ENCODE measurements around the gene TIAM2.
A peak's percentile ranks its signal among the peaks of the same experiment; 100 is the strongest.
"Not testable (repeated sequence)": the region's sequence is repeated elsewhere in the genome, so short reads cannot be mapped to it uniquely, and the experiment has no call there.

The TIAM2 gene

GRCh38 chr6:155064303-155064702 is 69.2 kb downstream of the TIAM2 start:
- no peak for DNase-seq

DNA sequence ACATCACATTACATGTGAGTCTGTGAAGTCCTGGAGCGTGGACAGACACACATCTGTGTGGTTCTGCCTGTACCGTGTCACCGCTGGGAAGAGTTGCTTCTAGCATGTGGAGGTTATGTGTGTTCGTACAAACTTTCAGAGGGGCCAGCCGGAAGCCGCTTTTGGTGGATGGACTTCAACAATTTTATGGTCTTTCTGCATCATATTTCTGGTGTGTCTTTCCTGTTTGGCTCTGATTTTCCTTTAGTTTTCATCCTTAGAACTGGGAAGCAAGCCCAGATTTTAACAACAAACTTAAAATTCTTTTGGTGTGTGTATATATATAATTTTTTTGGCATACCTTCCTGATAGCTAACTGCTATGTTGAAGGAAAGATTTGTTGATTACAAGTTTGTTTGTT is 71.2 kb downstream of the TIAM2 start:
- DNase-seq = no peak

DNA sequence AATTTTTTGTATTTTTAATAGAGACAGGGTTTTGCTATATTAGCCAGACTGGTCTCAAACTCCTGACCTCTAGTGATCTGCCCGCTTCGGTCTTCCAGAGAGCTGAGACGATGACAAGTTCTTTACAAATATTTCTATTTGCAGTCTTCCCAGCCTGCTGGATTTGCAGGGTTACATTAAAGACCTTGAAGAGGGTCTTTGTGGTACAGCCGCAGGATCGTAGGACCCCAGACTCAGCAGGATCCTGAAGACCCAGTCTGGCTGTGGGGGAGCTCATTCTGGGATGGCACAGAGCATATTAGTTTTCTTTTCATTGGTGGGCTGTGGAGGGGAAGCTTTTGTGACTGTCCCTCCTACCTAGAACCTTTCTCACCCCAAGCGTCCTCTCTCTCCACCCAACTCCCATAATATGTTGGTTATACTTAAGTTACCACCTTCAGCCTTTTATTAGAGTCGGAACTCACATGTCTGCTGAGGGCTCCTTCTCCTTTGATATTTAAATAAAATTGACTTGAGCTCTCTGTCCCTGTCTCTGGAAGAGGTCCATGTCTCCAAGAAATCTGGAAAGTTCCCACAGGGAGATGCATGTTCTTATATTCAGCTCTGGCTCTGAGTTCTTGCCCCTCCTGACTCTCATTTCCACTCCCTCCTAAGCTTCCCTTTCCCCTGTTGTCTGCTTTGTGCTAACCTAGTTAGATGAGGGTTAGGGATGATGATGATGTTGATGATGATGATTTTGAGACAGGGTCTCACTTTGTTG is 72.0 kb downstream of the TIAM2 start:
- no peak for DNase-seq

GRCh38 chr6:155067956-155068615 is 73.0 kb downstream of the TIAM2 start:
- DNase-seq = no peak

DNA sequence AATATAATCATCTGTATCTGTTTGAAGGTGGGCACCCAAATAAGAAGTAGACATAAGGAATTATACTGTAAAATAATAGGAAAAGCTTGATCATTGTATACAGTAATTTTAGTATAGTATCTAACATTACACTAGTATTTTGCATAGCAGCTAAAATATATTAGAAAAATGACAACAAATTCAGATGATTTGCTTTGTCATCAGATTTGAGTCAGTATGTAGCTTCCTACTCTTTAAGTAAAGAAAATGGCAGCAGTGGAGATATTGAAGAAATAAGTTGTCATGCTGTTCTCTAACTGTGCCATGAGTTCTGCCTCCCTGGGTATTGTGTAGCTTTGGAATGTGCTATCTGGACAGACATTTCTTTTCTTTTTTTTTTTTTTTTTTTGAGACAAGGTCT is 74.4 kb downstream of the TIAM2 start:
- no peak for DNase-seq

GRCh38 chr6:155075930-155076695 is 81.0 kb downstream of the TIAM2 start:
- DNase-seq = no peak

DNA sequence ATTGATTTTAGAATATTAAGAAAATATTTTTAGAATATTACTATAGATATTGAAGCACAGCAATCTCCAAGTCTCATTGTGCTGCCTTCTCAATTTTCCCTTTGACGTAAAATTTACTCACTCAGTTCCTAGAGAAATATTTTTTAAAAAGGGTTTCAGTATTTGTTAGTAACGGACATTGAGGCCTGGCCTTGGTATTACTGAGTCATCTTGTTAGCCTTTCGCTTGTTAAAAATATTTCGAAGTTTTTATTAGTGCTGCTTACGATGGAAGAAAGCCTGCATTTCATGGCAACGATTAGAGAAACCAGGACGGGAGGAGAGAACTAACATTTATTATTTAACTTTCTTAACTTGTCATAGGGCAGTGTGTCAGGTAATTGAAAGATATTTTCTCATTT is 82.2 kb downstream of the TIAM2 start:
- DNase-seq = no peak

DNA sequence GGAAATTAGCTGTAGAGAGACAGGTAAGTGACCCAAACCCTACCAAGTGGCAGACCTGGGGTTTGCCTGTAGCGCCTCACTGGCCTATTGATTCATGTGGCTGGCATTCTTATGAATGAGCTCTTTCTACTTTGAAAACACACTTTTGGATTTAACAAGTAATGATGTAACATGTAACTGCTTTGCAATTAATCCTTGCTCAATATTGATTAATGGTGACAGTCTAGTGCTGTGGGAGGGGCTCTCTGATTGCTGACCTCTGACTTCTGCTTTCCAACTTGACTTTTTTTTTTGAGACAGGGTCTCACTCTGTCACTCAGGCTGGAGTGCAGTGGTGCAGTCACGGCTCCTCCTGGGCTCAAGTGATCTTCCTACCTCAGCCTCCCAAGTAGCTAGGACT is 82.7 kb downstream of the TIAM2 start:
- DNase-seq = no peak

GRCh38 chr6:155078331-155078745 is 83.2 kb downstream of the TIAM2 start:
- DNase-seq = no peak

DNA sequence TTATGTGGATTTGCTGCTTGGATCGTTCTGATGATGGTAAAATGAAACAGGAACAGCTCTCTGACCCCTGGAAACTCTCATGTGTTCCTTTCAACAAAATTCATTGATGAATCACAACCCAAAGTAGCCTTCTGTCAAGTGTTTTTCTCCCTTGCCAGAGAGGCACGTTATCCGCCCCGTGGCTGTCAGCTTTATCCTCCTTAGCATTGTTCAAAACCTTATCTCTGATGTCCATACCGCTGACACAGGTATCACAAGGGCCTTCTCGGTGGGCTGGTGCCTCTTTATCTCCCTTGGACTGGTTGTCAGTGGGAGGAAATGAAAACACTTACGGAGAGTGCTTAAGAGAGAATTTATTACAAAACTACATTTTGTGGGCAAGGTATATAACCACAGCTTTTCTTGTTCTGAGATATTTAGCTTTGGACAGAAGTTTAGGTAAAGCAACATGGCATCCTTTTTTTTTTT is 84.9 kb downstream of the TIAM2 start:
- no peak for DNase-seq

DNA sequence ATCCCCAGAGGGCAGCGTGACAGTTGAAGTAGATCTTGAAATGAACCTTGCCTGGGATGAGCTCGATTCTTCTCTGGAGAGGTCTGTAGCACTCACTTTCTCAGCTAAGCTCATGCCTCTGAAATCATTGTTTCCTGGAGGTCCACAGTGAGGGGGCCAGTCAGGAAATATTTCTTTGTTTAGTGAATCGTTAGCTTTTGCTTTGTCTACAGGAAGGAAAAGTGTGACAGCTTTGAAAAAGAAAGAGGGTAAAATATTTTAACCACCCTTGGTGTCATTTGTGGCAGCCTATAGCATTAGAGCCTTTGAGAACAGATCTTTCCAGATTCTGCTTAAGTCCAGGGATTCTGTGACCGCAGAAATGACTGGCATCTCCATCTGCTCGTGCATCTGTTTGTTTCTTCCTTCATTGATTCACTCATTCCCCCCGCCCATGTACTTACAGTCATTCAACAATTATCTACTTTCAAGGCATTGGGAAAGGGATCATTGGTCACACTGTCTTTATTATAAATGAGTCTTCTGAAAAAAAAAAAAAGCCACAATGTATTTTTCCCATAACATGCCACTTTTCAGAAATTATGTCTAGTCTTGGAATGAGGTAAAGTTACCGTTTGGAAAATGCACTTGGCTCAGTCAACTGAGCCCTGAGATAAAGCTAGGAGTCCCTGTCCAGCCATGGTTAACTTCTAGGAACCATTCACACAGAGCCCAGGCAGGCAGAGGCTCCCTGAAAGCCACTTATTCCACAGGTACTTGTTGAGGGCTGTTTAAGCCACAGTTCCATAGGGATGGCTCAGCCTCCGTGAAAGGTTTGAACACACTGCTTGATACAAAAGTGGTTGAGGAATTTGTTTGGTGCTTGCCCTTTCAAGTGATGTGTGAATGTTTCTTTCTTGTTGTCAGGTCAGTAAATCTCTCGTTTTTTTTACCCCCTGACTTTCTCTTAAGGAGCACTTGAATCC is 86.0 kb downstream of the TIAM2 start:
- DNase-seq = no peak

- no peak for DNase-seq
Measured at GRCh38 chr6:155084431-155085123, 89.5 kb downstream of the TIAM2 start.

DNA sequence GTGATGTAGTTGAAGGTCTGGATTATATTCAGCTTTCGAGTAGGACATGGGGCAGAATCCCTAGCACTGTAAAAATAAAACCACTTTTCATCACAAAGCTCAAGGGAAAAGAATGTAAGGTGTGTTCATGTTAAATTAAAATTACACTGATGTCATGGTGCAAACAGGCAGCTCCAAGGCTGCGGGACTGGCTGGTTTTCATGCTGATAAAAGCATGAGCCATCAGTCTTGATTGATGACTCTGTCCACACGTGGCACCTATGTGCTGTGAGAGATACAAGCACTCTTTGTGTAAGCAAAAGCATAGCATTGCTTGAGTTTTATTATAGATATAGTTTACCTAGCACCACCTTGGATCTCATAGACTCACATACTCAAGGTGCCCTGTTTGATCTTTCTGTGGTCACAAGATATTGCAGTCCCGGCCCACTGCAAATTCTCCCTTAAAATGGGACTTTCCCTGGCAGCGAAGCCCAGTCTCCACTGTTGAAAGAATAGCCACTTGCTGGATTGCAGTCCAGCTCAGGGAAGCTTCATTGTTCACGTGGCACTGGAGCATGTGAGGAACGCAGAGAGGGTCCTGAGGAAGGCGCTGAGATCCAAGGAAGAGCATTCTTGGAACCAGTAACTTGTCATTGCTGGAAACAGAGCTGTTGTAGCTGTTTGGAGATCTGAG is 90.6 kb downstream of the TIAM2 start:
- no peak for DNase-seq

GRCh38 chr6:155088856-155089255 is 93.7 kb downstream of the TIAM2 start:
- DNase-seq = no peak

- DNase-seq = no peak
Measured at GRCh38 chr6:155089746-155090145, 94.6 kb downstream of the TIAM2 start.

- no peak for DNase-seq
Measured at GRCh38 chr6:155090166-155090565, 95.1 kb downstream of the TIAM2 start.

GRCh38 chr6:155091756-155092155 is 96.6 kb downstream of the TIAM2 start:
- DNase-seq = no peak

DNA sequence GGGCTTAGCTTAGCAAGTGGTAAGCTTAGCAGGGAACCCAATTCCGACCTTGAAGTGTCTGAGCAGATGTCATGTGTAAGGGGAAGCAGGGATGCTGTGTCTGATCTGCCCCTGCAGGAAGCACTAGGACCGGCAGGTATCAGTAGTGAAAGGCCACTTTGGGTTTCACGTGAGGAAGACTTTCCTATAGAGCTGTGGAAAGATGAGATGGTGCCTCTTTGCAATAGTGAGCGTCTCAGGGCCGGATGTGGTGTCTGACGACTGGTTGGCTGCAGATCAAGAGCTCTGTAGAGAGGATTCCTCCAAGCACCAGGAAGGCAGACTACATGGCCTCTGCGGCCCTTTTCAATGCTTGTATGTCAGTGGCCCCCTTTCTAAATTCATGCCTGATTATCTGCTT is 98.3 kb downstream of the TIAM2 start:
- no peak for DNase-seq

DNA sequence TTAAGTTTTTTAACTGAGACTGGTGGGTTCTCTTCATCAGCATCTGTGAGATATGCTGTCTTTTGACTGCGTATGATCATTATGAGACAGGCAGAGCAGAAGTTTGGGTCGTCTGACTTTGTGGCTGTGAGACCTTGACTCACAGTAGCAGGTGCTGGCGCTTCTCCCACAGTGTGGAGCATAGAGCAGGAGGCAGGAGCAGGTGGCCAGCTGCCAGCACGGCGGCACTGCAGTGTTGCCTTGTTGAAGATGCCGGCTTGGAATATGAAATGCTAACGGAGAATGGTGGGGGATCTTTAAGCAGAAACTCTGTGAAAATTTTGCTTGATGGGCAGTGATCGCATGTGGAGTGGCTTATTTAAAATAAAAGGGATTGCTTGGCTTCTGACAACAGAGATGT is 105.0 kb downstream of the TIAM2 start:
- DNase-seq = peak; percentile 94

DNA sequence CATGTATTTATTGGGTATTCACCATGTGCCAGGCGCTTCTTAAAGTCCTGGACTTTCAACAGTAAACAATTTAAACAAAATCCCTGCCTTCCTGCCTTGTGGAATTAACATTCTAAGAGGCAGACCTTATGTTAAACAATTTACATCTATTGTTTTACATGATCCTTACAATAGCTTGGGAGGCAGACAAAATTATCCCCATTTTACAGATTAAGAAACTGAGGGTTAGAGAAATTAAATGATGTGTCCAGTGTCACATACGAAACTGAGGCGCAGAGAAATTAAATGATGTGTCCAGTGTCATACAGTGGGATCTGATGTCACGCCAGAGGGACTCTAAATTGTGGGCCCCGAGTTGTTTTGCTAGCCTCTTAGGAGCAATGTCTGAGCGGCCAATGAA is 105.5 kb downstream of the TIAM2 start:
- DNase-seq = no peak

GRCh38 chr6:155103083-155103645 is 108.0 kb downstream of the TIAM2 start:
- DNase-seq = not testable (repeated sequence)
